EH (cell line): ENCODE data around the gene VPS4B.

ENCODE experiments used
- DNase-seq: peaks from one replicate; pipeline ENCODE4 v3.0.0-alpha.2; 2015; ENCODE audit warnings: low read depth

Gene VPS4B

GRCh38 chr18:63430526-63430925, 8.2 kb upstream of the VPS4B start:
- DNase-seq = no peak

- DNase-seq = no peak
Measured at GRCh38 chr18:63427558-63427957, 5.3 kb upstream of the VPS4B start.

GRCh38 chr18:63422864-63423304, 608 bp upstream of the VPS4B start:
- no peak for DNase-seq

- DNase-seq = peak; percentile 12
Measured at GRCh38 chr18:63421514-63421913, 762 bp downstream of the VPS4B start.

- no peak for DNase-seq
Measured at GRCh38 chr18:63412953-63413352, 9.3 kb downstream of the VPS4B start.

DNA sequence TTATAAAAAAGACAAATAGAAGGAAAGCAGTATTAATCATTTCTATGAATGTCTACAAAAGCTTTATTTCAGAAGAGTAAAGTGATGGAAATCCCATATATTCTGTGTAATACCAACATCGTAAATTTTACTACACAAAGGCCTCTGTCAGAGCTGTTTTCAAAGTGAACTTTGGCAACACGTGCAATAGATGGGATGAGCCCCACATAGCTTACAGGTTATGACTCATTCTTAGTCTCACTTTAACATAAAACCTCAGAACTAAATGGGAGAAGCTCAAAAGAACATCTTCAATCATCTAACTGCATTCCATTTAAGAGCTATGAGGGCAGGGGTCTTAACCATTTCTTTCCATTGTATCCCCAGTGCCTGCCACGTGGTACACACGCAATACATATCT, 11.5 kb downstream of the VPS4B start:
- DNase-seq = peak; percentile 71

DNA sequence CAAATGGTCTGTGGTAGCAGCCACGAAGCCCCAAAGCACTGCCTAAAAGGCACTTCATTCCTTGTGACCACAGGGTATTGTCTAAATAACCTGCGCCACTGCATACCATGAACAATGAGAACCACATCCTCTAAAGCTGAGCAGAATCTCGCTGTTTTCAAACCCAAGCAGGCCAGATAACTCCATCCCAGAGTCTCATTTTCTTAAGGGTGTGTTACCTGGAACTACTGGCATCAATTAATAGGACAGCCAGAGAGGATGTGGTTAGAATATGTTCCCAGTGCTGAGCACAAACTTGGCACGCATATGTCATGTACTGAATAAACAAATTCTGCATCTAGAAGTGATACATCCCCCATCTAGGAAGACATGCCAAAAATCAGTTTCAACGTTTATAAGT, 13.0 kb downstream of the VPS4B start:
- peak; percentile 11 for DNase-seq

GRCh38 chr18:63407734-63408133, 14.5 kb downstream of the VPS4B start:
- no peak for DNase-seq

GRCh38 chr18:63405986-63406385, 16.3 kb downstream of the VPS4B start:
- DNase-seq = no peak

DNA sequence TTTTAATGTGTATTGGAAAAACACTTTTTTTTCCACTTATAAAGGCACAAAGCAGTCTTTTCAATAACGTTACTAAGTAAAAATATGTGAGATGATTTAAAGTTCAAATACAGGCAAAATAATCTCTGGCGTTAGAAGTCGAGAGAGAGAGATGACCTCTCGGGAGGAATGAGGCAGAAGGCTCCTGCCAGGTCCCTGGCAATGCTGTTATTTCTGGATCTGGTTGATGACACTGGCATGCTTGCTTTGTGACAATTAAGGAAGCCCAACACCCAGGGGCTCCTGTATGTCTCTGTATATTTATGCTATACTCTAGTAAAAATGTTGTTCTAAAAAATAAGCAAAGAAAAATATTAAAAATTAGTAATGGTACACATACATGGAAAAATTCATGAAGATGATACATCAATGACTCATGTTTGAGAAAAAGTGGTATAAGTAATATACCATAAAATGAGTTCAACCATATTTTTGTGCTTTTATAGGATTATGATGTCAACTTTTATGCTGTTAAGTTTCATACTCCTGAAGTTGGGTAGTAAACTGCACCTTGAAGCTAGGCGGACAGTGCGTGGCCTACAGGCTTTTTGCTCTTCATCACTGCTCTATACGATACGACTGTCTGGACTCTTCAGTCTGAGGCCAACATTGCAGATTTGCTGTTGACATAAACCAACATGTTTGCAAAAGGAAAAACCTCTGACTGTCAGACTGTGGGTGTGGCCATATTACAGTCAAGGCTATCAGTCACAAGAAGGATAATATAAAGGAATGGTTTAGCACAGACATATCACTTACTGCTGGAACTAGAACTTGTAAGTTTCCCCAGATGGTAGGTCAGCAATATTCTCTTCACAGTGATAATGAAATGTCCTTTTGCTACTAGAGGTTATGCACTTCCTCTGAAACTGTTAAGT, 19.8 kb downstream of the VPS4B start:
- no peak for DNase-seq

DNA sequence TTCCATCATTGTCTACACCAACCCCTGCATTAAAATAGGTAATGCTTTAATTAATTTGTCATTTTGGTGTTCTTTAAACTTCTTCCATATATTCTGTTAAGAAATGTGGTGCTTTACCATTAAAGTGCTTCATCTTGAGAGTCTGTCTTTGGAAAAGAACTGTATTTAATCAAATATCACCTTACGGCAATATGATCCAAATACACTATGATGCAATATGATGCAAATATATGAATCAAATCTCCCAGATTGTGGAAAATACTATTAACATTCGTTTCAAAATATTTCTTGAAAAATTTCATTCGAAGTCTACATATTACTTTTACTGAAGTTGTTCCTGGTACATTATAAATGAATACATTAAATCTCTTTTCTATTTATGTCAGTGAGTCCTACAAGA, 23.0 kb downstream of the VPS4B start:
- DNase-seq = no peak

GRCh38 chr18:63397349-63397748, 24.9 kb downstream of the VPS4B start:
- DNase-seq = no peak

DNA sequence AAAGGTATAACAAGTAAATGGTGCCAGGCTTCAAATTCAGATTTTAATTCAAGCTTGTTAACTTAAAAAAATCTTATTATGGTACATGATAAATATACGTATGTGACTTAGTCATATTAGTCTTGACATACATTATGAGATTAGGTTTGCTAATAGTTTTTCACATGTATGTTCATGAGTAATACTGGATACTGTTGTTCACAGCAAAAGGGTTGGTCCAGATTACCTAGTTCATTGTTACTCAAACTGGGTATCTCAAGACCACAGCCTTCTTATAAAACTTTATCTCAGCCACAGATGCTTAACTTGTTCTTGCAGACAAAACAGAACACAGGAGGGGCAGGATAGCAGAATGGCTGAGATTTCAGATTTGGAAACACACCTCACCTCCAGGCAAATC, 26.8 kb downstream of the VPS4B start:
- DNase-seq = no peak

GRCh38 chr18:63394954-63395353, 27.3 kb downstream of the VPS4B start:
- DNase-seq = no peak

- no peak for DNase-seq
Measured at GRCh38 chr18:63387861-63388260, 34.4 kb downstream of the VPS4B start.

GRCh38 chr18:63382843-63383242, 39.4 kb downstream of the VPS4B start:
- DNase-seq = no peak

GRCh38 chr18:63379639-63379962, 42.7 kb downstream of the VPS4B start:
- DNase-seq = peak; percentile 13

GRCh38 chr18:63378919-63379638, 43.2 kb downstream of the VPS4B start:
- DNase-seq = no peak

- DNase-seq = no peak
Measured at GRCh38 chr18:63377275-63377980, 44.8 kb downstream of the VPS4B start.

DNA sequence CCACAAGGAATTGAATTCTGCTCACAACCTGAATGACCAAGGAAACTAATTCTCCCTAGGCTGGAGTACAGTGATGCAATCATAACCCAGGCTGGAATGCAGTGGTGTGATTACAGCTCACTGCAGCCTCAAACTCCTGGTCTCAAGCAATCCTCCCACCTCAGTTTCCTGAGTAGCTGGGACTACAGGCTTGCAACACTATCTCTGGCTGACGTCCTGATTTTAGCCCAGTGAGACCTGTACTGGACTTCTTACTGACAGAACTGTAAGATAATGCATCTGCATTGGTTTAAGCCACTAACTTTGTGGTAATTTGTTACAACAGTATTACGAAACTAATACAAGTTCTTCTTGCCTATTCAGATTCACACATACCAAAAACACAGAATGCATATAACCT, 45.7 kb downstream of the VPS4B start:
- DNase-seq = peak; percentile 24

- DNase-seq = peak; percentile 59
Measured at GRCh38 chr18:63374540-63374939, 47.7 kb downstream of the VPS4B start.

DNA sequence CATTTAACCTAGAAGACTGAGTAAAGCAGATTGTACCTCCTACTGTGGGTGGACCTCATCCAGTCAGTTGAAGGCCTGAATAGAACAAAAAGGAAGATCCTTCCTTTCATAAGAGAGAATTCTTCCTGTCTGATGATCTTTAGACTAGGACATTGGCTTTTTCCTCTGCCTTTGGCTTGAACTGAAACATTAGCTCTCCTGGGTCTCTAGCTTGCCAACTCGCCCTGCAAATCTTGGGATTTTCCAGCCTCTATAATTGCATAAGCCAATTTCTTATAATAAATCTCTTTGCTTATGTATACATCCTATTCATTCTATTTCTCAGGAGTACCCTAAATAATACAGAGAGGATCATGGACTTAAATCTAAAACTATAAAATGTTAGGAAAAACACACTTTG, 49.1 kb downstream of the VPS4B start:
- no peak for DNase-seq

- no peak for DNase-seq
Measured at GRCh38 chr18:63368611-63369010, 53.7 kb downstream of the VPS4B start.
